RWPE2 (cell line): Measurements from ENCODE around the gene SATB2.

Experiments used
- ATAC-seq: fragments of 200-7000 bp; cut with Tn5 transposase; 3 replicates; pipeline ENCODE4 v1.9.1; 2021; ENCODE audit warnings: low read depth
- DNase-seq: peaks from one replicate; pipeline ENCODE4 v3.0.0-alpha.2; 2020; ENCODE audit warnings: low spot score
- H3K27ac ChIP-seq: fragments of 450-650 bp; 2 replicates; pipeline ENCODE4 v1.5.1; 2017; ENCODE audit warnings: mild to moderate bottlenecking; ENCODE audit not compliant: poor library complexity, severe bottlenecking
- H3K27me3 ChIP-seq: fragments of 250-450 bp; sonication (Bioruptor Pico); 2 replicates; pipeline ENCODE4 v1.5.1; 2021; ENCODE audit warnings: mild to moderate bottlenecking, moderate library complexity; ENCODE audit not compliant: insufficient read depth, poor library complexity, severe bottlenecking
- H3K36me3 ChIP-seq: fragments of 250-450 bp; sonication (Bioruptor Pico); 2 replicates; pipeline ENCODE4 v1.5.1; 2020; ENCODE audit warnings: low read depth, mild to moderate bottlenecking, moderate library complexity
- H3K4me1 ChIP-seq: fragments of 250-450 bp; sonication (Bioruptor Pico); 2 replicates; pipeline ENCODE4 v1.5.1; 2021; ENCODE audit warnings: mild to moderate bottlenecking, moderate library complexity; ENCODE audit not compliant: insufficient read depth, poor library complexity, severe bottlenecking
- H3K4me3 ChIP-seq: fragments of 250-450 bp; sonication (Bioruptor Pico); 2 replicates; pipeline ENCODE4 v1.5.1; 2021; ENCODE audit warnings: mild to moderate bottlenecking, moderate library complexity; ENCODE audit not compliant: severe bottlenecking
- H3K9me3 ChIP-seq: fragments of 250-450 bp; sonication (Bioruptor Pico); 2 replicates; pipeline ENCODE4 v1.5.1; 2021; ENCODE audit warnings: mild to moderate bottlenecking, moderate library complexity; ENCODE audit not compliant: severe bottlenecking
- TF ChIP-seq, protein P1 (sequence below): fragments of 450-650 bp; IDR thresholded peaks from one replicate; pipeline ENCODE4 v1.5.1; 2017; ENCODE audit warnings: mild to moderate bottlenecking, moderate library complexity; ENCODE audit not compliant: poor library complexity, severe bottlenecking

Gene SATB2

GRCh38 chr2:199430214-199430613 lies 27.5 kb downstream of the SATB2 start:
- Histone ChIP-seq H3K9me3 (no peaks in the 10 kb centered on the region), H3K4me3 (no peak overlapping the region), H3K27me3 (no peaks in the 10 kb centered on the region), H3K36me3 (peaks cover 48% of the 10 kb centered on the region), H3K4me1 (peaks cover 5% of the 10 kb centered on the region), H3K27ac (no peak overlapping the region)
- no peak for ATAC-seq
- TF ChIP-seq, protein P1, sequence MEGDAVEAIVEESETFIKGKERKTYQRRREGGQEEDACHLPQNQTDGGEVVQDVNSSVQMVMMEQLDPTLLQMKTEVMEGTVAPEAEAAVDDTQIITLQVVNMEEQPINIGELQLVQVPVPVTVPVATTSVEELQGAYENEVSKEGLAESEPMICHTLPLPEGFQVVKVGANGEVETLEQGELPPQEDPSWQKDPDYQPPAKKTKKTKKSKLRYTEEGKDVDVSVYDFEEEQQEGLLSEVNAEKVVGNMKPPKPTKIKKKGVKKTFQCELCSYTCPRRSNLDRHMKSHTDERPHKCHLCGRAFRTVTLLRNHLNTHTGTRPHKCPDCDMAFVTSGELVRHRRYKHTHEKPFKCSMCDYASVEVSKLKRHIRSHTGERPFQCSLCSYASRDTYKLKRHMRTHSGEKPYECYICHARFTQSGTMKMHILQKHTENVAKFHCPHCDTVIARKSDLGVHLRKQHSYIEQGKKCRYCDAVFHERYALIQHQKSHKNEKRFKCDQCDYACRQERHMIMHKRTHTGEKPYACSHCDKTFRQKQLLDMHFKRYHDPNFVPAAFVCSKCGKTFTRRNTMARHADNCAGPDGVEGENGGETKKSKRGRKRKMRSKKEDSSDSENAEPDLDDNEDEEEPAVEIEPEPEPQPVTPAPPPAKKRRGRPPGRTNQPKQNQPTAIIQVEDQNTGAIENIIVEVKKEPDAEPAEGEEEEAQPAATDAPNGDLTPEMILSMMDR: no peak
- no peak for DNase-seq

DNA sequence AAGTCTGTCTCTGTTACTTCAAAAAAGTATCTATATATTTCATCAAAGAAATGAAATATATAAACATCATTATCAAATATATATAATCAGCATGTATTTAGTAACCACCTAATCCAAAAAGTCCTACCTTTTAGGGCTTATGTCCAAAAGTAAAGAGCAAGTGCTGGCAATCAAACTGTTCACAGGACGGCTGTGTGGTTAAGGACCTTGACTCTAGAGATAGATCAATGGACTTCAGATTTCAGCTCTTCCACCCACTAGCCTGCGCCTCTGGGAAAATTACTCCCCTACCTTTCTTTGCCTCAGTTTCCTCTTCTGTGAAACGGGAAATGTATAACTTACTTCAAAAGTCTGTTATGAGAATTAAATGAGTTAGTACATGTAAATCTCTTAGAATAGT lies 29.4 kb downstream of the SATB2 start:
- Histone ChIP-seq H3K4me1 (peaks cover 5% of the 10 kb centered on the region), H3K36me3 (peaks cover 39% of the 10 kb centered on the region), H3K27me3 (no peaks in the 10 kb centered on the region), H3K9me3 (no peaks in the 10 kb centered on the region), H3K4me3 (no peak overlapping the region), H3K27ac (no peak overlapping the region)
- ATAC-seq: no peak
- TF ChIP-seq, protein P1: no peak
- DNase-seq: no peak

- no peak overlapping the region for H3K27ac ChIP-seq
- TF ChIP-seq, protein P1: no peak
Measured at GRCh38 chr2:199424160-199424559, 33.6 kb downstream of the SATB2 start.

GRCh38 chr2:199419428-199419827 lies 38.3 kb downstream of the SATB2 start:
- H3K27ac ChIP-seq: no peak overlapping the region
- H3K9me3 ChIP-seq: no peaks in the 10 kb centered on the region
- H3K27me3 ChIP-seq: no peaks in the 10 kb centered on the region
- H3K36me3 ChIP-seq: peaks cover 25% of the 10 kb centered on the region
- TF ChIP-seq, protein P1: no peak
- ATAC-seq (no peak), DNase-seq (no peak)
- no peaks in the 10 kb centered on the region for H3K4me1 ChIP-seq
- H3K4me3 ChIP-seq: no peak overlapping the region

More at GRCh38 chr2:199424160-199424559, 33.6 kb downstream of the SATB2 start:
- H3K4me1 ChIP-seq: no peaks in the 10 kb centered on the region
- no peaks in the 10 kb centered on the region for H3K9me3 ChIP-seq
- DNase-seq (no peak), ATAC-seq (no peak)
- peaks cover 39% of the 10 kb centered on the region for H3K36me3 ChIP-seq
- no peak overlapping the region for H3K4me3 ChIP-seq
- H3K27me3 ChIP-seq: no peaks in the 10 kb centered on the region

DNA sequence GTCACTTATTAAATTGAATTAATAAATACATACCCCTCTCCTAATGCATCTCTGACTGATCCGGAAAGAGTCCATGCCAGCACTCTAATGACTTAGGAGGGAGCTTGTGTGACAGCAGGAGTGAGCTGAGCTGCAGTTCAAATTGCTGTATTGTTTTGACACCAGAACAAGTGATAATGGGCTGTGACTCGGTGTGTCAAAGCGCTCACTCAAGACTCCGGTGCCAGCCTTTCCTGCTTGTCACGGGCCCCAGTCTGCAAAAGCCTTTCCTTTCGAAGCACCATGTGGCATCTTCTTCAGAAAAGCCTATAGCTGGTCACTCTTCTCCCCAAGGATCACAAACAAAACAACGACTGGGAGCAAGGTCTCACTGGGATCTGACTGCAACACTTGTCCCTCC lies 43.3 kb downstream of the SATB2 start:
- Histone ChIP-seq H3K4me1 (peaks cover 7% of the 10 kb centered on the region), H3K27me3 (no peaks in the 10 kb centered on the region), H3K9me3 (no peaks in the 10 kb centered on the region), H3K36me3 (peaks cover 15% of the 10 kb centered on the region; the same call in 1 of the 2 replicates), H3K4me3 (no peak overlapping the region), H3K27ac (no peak overlapping the region)
- DNase-seq (no peak), ATAC-seq (no peak)
- TF ChIP-seq, protein P1: no peak
